Lung microvascular endothelial cell (primary cell): ENCODE data around the gene KRTAP9-2. TPM values are rescaled to one million over a fixed set of nuclear protein-coding genes. Genes with fewer than 3 reads are reported as not detected.
"Not testable (repeated sequence)": the region's sequence is repeated elsewhere in the genome, so short reads cannot be mapped to it uniquely, and the experiment has no call there.

Experiments
- DNase-seq, 2 donors: peaks; one replicate each; pipeline versions ENCODE4 v3.0.0 to v3.0.0-alpha.2; 2010; ENCODE audit warnings: low read depth in 2 of 2
- total RNA-seq: library from RNA; depleted of rRNA; stranded (reverse); fragments of >200 nt; gene quantifications from 2 replicates; pipeline ENCODE4 v1.2.1, GENCODE V29; 2014

Gene KRTAP9-2
- total RNA-seq, 1 donor from 2014 or later, result not detected

- DNase-seq, result not testable (repeated sequence)
Observed at GRCh38 chr17:41232399-41233105, 6.1 kb downstream of the KRTAP9-2 start, which contains the start of gene KRTAP9-3. KRTAP9-3 (plus strand) TSS chr17:41232449; CDS start chr17:41232502, 53 bp downstream.

- not testable (repeated sequence) for DNase-seq
Observed at GRCh38 chr17:41237116-41237515, 10.7 kb downstream of the KRTAP9-2 start.

GRCh38 chr17:41237949-41238437, 11.5 kb downstream of the KRTAP9-2 start, which contains the start of gene KRTAP9-8:
KRTAP9-8 (plus strand) TSS chr17:41237999; CDS start chr17:41238052, 53 bp downstream.
- DNase-seq, result not testable (repeated sequence)

GRCh38 chr17:41246995-41247787, 20.7 kb downstream of the KRTAP9-2 start:
- DNase-seq, result not testable (repeated sequence)

GRCh38 chr17:41249637-41250240, 23.3 kb downstream of the KRTAP9-2 start, which contains the start of gene KRTAP9-4:
KRTAP9-4 (plus strand) TSS chr17:41249687; CDS start chr17:41249721, 34 bp downstream.
- not testable (repeated sequence) for DNase-seq

GRCh38 chr17:41251261-41251660, 24.8 kb downstream of the KRTAP9-2 start:
- no peak for DNase-seq

- no peak for DNase-seq
Observed at GRCh38 chr17:41254861-41255260, 28.4 kb downstream of the KRTAP9-2 start.

GRCh38 chr17:41255381-41256290, 29.2 kb downstream of the KRTAP9-2 start, which contains the start of gene KRTAP9-9:
KRTAP9-9 (plus strand) TSS chr17:41255384.
- not testable (repeated sequence) for DNase-seq

- DNase-seq, result no peak
Observed at GRCh38 chr17:41256291-41256685, 29.8 kb downstream of the KRTAP9-2 start.

GRCh38 chr17:41258406-41258805, 32.0 kb downstream of the KRTAP9-2 start:
- no peak for DNase-seq

GRCh38 chr17:41263212-41263611, 36.8 kb downstream of the KRTAP9-2 start:
- DNase-seq, result no peak

GRCh38 chr17:41264599-41264998, 38.2 kb downstream of the KRTAP9-2 start:
- DNase-seq, result no peak

GRCh38 chr17:41265078-41265477, 38.6 kb downstream of the KRTAP9-2 start, which contains the start of gene KRTAP9-6:
KRTAP9-6 (plus strand) TSS chr17:41265378; CDS start chr17:41265378, 0 bp downstream.
- no peak for DNase-seq

- DNase-seq, result no peak
Observed at GRCh38 chr17:41267711-41268110, 41.3 kb downstream of the KRTAP9-2 start.

GRCh38 chr17:41271323-41271722, 44.9 kb downstream of the KRTAP9-2 start:
- DNase-seq, result not testable (repeated sequence)

GRCh38 chr17:41271858-41272257, 45.4 kb downstream of the KRTAP9-2 start:
- no peak for DNase-seq

GRCh38 chr17:41275648-41276190, 49.3 kb downstream of the KRTAP9-2 start, which contains the start of gene KRTAP9-7:
KRTAP9-7 (plus strand) TSS chr17:41275698; CDS start chr17:41275698, 0 bp downstream.
- not testable (repeated sequence) for DNase-seq
